PFSK-1 (cell line): ENCODE results near the gene DENND1B.

Source experiments
- FOXP2 ChIP-seq: optimal IDR thresholded peaks from 2 replicates; pipeline ENCODE3; 2011; ENCODE audit warnings: borderline replicate concordance, control low read depth, inconsistent platforms; ENCODE audit not compliant: insufficient read depth; ENCODE audit errors: extremely low read length, extremely low read depth
- POLR2AphosphoS5 ChIP-seq: IDR thresholded peaks from 2 replicates; pipeline ENCODE4 v1.6.1; 2012; ENCODE audit warnings: low read depth, mild to moderate bottlenecking, control low read depth, low read length, moderate library complexity
- REST ChIP-seq, 2 experiments: IDR thresholded peaks; 2 replicates each; pipeline versions ENCODE4 v1.6.1 to v1.8.0; 2011 to 2012; ENCODE audit warnings: low read depth in 2 of 2, low read length in 2 of 2, control low read depth in 1 of 2, inconsistent platforms in 1 of 2, mild to moderate bottlenecking in 1 of 2, moderate library complexity in 1 of 2; ENCODE audit not compliant: insufficient read depth in 1 of 2
- SIN3A ChIP-seq: IDR thresholded peaks from 2 replicates; pipeline ENCODE4 v1.6.1; 2012; ENCODE audit warnings: mild to moderate bottlenecking, low read length, moderate library complexity, borderline replicate concordance; ENCODE audit not compliant: insufficient read depth
- TAF1 ChIP-seq: IDR thresholded peaks from 2 replicates; pipeline ENCODE4 v1.6.1; 2012; ENCODE audit warnings: low read length, control low read depth, borderline replicate concordance; ENCODE audit not compliant: insufficient read depth

DNA sequence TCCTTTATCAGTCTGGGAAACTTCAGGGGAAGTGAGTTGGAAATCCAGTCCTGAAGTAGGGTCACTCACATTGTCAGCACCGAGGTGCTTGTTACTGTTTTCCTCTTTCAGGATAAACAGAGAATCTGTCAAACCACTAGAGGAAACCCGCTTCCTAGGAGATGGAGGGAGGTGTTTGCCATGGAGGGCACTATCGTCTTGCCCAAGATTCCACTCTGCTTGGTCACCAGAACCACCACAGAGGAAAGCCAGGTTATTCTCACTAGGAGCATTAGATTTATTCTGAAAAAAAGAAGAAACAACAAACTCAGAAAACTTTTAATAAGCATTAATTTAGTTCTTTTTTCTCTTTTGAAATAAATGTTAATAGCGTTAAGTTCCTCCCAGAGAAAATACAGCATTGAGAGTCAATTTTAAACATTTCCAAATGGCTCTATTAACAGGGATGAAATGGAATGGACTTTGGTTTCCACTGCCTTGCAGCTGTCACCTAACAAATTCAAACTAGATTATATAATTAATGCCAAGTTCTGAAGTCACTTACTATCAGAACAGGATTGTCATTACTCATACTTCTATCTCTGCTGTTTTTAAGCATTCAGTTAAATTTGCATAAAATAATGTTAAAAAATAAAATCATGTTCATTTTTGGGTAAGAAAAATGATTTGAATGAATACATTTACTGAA, 264.4 kb downstream of the DENND1B start:
- TF ChIP-seq REST (IDR thresholded peaks at IDR 0.05; ENCODE audit: insufficient read depth in 1 of 2, low read depth in 2 of 2, low read length in 2 of 2) = no peak
- no peak for TF ChIP-seq POLR2AphosphoS5
- no peak for TF ChIP-seq FOXP2
- TF ChIP-seq SIN3A = no peak
- no peak for TF ChIP-seq TAF1
